Measurements from ENCODE around the gene SLC25A23. TPM values are rescaled to one million over a fixed set of nuclear protein-coding genes. Genes with fewer than 3 reads are reported as not detected.

SLC25A23 gene
- total and polyA plus RNA-seq, 4 donors, result 9.3 to 34.6 (median 22.7) TPM

GRCh38 chr19:6394831-6395230, 64.8 kb downstream of the SLC25A23 start:
- H3K4me3 ChIP-seq (ENCODE audit: low read depth in 1 of 3, low read length in 3 of 3), result no peak overlapping the region
- 98% methylated on average over 3 of the region's 3 CpGs for WGBS
- TF ChIP-seq ZBTB33 (IDR thresholded peaks at IDR 0.05), result no peak
- no peak for TF ChIP-seq NR2F2 (IDR thresholded peaks at IDR 0.05)
- TF ChIP-seq, protein P1, sequence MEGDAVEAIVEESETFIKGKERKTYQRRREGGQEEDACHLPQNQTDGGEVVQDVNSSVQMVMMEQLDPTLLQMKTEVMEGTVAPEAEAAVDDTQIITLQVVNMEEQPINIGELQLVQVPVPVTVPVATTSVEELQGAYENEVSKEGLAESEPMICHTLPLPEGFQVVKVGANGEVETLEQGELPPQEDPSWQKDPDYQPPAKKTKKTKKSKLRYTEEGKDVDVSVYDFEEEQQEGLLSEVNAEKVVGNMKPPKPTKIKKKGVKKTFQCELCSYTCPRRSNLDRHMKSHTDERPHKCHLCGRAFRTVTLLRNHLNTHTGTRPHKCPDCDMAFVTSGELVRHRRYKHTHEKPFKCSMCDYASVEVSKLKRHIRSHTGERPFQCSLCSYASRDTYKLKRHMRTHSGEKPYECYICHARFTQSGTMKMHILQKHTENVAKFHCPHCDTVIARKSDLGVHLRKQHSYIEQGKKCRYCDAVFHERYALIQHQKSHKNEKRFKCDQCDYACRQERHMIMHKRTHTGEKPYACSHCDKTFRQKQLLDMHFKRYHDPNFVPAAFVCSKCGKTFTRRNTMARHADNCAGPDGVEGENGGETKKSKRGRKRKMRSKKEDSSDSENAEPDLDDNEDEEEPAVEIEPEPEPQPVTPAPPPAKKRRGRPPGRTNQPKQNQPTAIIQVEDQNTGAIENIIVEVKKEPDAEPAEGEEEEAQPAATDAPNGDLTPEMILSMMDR (IDR thresholded peaks at IDR 0.05; ENCODE audit: low read depth, low read length, missing input control), result no peak
- TF ChIP-seq ATF3 (IDR thresholded peaks at IDR 0.05), result no peak
- TF ChIP-seq YY1 (IDR thresholded peaks at IDR 0.05), result no peak
- no peak for TF ChIP-seq SP1 (IDR thresholded peaks at IDR 0.05)
- TF ChIP-seq EGR1 (IDR thresholded peaks at IDR 0.05; ENCODE audit: low read depth in 2 of 2), result no peak
- TF ChIP-seq, protein P2, sequence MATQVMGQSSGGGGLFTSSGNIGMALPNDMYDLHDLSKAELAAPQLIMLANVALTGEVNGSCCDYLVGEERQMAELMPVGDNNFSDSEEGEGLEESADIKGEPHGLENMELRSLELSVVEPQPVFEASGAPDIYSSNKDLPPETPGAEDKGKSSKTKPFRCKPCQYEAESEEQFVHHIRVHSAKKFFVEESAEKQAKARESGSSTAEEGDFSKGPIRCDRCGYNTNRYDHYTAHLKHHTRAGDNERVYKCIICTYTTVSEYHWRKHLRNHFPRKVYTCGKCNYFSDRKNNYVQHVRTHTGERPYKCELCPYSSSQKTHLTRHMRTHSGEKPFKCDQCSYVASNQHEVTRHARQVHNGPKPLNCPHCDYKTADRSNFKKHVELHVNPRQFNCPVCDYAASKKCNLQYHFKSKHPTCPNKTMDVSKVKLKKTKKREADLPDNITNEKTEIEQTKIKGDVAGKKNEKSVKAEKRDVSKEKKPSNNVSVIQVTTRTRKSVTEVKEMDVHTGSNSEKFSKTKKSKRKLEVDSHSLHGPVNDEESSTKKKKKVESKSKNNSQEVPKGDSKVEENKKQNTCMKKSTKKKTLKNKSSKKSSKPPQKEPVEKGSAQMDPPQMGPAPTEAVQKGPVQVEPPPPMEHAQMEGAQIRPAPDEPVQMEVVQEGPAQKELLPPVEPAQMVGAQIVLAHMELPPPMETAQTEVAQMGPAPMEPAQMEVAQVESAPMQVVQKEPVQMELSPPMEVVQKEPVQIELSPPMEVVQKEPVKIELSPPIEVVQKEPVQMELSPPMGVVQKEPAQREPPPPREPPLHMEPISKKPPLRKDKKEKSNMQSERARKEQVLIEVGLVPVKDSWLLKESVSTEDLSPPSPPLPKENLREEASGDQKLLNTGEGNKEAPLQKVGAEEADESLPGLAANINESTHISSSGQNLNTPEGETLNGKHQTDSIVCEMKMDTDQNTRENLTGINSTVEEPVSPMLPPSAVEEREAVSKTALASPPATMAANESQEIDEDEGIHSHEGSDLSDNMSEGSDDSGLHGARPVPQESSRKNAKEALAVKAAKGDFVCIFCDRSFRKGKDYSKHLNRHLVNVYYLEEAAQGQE (IDR thresholded peaks at IDR 0.05), result no peak
- TF ChIP-seq HNF4G (IDR thresholded peaks at IDR 0.05), result no peak
- H3K27me3 ChIP-seq (ENCODE audit: control insufficient read depth in 4 of 4, insufficient read depth in 4 of 4, low read length in 3 of 4), result no peaks in the 10 kb centered on the region
- no peaks in the 10 kb centered on the region for H3K9me3 ChIP-seq (ENCODE audit: control insufficient read depth in 4 of 4, low read length in 3 of 4)
- H3K9ac ChIP-seq (ENCODE audit: low read depth in 1 of 2, low read length in 2 of 2), result no peak overlapping the region
- peaks cover 0 to 6% (median under 1%) of the 10 kb centered on the region in 4 donors for H3K36me3 ChIP-seq (ENCODE audit: control insufficient read depth in 4 of 4, insufficient read depth in 3 of 4, low read depth in 1 of 4, low read length in 3 of 4)
- no peak for DNase-seq (ENCODE audit: low spot score)
- no peak overlapping the region for H3K27ac ChIP-seq (ENCODE audit: low read depth in 1 of 2, low read length in 2 of 2)
- peaks cover 5 to 14% (median 11%) of the 10 kb centered on the region in 4 donors for H3K4me1 ChIP-seq (ENCODE audit: control insufficient read depth in 4 of 4, insufficient read depth in 4 of 4, low read length in 3 of 4)

DNA sequence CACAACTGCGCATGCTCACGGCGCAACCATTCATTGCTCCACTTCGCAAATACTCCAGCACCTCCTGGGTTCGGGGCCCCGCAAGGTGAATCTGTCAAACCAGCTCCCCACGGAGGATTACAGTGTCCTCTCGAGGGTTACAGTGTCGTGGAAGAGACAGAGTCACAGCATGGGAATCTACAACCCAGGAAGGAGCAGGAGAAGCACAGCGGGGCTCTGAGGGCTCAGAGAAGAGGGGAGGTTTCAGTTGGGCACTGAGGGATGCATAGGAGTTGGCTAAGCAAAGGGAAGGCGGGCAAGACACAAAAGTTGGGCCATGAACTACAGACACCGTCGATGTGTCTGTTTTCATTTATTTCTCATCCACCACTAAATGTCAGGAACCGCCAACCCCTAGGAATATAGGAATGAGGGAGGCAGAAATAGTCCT, 65.6 kb downstream of the SLC25A23 start:
- no peaks in the 10 kb centered on the region for H3K9me3 ChIP-seq (ENCODE audit: control insufficient read depth in 4 of 4, low read length in 3 of 4)
- H3K9ac ChIP-seq (ENCODE audit: low read depth in 1 of 2, low read length in 2 of 2), result peak overlapping the region in 1 of 2 donors; percentile 54
- DNase-seq (ENCODE audit: low spot score), result no peak
- 32% methylated on average over 14 of the region's 14 CpGs for WGBS
- H3K36me3 ChIP-seq (ENCODE audit: control insufficient read depth in 4 of 4, insufficient read depth in 3 of 4, low read depth in 1 of 4, low read length in 3 of 4), result peaks cover 4 to 12% (median 6%) of the 10 kb centered on the region in 4 donors
- peaks cover 5 to 14% (median 11%) of the 10 kb centered on the region in 4 donors for H3K4me1 ChIP-seq (ENCODE audit: control insufficient read depth in 4 of 4, insufficient read depth in 4 of 4, low read length in 3 of 4)
- H3K4me3 ChIP-seq (ENCODE audit: low read depth in 1 of 3, low read length in 3 of 3), result peak overlapping the region; percentile 69 to 97 (median 93)
- no peak for TF ChIP-seq SP1 (IDR thresholded peaks at IDR 0.05)
- no peak for TF ChIP-seq YY1 (IDR thresholded peaks at IDR 0.05)
- no peak for TF ChIP-seq JUND (IDR thresholded peaks at IDR 0.05)
- TF ChIP-seq, protein P3, sequence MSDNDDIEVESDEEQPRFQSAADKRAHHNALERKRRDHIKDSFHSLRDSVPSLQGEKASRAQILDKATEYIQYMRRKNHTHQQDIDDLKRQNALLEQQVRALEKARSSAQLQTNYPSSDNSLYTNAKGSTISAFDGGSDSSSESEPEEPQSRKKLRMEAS (IDR thresholded peaks at IDR 0.05), result no peak
- TF ChIP-seq, protein P1 (IDR thresholded peaks at IDR 0.05; ENCODE audit: low read depth, low read length, missing input control), result no peak
- TF ChIP-seq TAF1 (conservative IDR thresholded peaks at IDR 0.05), result no peak
- TF ChIP-seq GABPA (IDR thresholded peaks at IDR 0.05 in 1 of 2, conservative IDR thresholded peaks at IDR 0.05 in 1 of 2), result no peak
- no peak for TF ChIP-seq RXRA (IDR thresholded peaks at IDR 0.05)
- no peak for TF ChIP-seq ATF3 (IDR thresholded peaks at IDR 0.05)
- no peak for TF ChIP-seq EGR1 (IDR thresholded peaks at IDR 0.05; ENCODE audit: low read depth in 2 of 2)
- no peak for TF ChIP-seq FOXA1 (IDR thresholded peaks at IDR 0.05)
- TF ChIP-seq RAD21 (IDR thresholded peaks at IDR 0.05), result no peak
- peak overlapping the region; percentile 86 to 87 for H3K27ac ChIP-seq (ENCODE audit: low read depth in 1 of 2, low read length in 2 of 2)
- H3K27me3 ChIP-seq (ENCODE audit: control insufficient read depth in 4 of 4, insufficient read depth in 4 of 4, low read length in 3 of 4), result no peaks in the 10 kb centered on the region
